Fibroblast of skin of left quadriceps (primary cell): ENCODE results near the gene SERPINB10.
"Not testable (repeated sequence)": the region's sequence is repeated elsewhere in the genome, so short reads cannot be mapped to it uniquely, and the experiment has no call there.

ENCODE experiments used
- DNase-seq, 2 experiments: peaks; one replicate each; pipeline ENCODE4 v3.0.0-alpha.2; 2013; ENCODE audit warnings: low read depth in 2 of 2

SERPINB10 gene

GRCh38 chr18:63892566-63892965, 15.2 kb upstream of the SERPINB10 start:
- DNase-seq: no peak

DNA sequence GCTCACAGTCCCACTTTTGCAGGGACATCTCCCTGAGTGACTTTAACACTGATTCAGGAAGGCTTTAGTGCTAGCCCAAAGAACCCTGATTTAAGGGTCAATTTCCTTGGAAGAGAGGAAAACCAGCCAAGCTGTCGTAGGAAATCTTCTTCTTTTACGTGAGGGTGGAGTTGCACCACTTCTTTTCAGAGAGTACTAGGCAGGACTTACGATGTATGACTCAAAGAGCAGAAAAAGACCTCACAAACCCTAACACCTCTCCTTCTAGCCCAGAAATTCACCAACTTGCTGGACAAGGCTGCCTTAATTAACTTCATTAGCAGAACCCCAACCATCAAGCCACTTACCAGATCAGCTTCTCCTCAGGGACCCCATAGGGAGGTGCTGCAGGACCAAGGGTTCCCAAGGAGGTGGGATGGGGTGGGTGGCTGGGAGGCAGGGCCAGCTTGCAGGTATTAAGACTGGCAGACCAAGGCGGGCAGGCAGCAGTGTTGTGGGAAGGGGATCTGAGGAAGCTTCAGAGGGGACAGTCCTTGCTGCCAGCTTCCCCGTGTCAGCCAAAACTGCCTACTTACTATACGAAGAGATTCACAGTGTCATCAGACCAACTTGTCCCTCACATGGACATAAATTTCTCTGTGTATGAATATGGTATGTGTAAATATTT, 13.5 kb upstream of the SERPINB10 start:
- DNase-seq: no peak

GRCh38 chr18:63895190-63895589, 12.6 kb upstream of the SERPINB10 start:
- no peak for DNase-seq

DNA sequence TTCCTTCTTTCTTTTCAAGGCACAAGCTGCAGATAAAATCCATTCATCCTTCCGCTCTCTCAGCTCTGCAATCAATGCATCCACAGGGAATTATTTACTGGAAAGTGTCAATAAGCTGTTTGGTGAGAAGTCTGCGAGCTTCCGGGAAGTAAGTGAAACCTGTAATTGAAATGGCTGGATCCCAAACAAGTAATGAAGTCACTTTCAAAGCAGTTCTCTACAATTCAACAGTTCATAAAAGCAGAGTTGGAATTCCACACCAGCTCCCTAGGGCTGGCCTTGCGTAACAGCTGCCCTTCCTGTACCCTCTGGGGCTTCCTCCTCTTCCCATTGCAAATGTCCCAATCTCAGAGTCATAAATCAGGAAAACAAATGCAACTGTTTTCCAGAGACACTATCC, 10.7 kb upstream of the SERPINB10 start:
- DNase-seq: peak; percentile 32 to 40

DNA sequence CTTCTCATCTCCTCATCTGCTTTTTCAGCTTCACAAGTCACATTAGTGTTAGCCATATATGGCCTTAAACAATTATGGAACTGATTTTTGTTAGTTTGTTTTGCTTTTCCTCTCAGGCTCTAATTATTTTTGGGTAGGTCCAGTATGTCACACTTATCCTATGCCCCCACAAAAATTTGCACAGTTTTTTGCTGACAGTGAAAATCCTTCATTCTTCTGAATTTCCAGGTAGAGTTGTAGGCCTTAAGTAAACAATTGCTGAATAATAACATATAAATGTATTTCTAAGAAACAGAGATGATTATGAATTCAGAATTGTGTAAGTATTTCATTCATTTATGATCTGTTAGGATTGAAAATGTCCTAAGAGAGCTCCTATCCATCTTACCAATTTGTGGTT, 8.6 kb upstream of the SERPINB10 start:
- DNase-seq: no peak

DNA sequence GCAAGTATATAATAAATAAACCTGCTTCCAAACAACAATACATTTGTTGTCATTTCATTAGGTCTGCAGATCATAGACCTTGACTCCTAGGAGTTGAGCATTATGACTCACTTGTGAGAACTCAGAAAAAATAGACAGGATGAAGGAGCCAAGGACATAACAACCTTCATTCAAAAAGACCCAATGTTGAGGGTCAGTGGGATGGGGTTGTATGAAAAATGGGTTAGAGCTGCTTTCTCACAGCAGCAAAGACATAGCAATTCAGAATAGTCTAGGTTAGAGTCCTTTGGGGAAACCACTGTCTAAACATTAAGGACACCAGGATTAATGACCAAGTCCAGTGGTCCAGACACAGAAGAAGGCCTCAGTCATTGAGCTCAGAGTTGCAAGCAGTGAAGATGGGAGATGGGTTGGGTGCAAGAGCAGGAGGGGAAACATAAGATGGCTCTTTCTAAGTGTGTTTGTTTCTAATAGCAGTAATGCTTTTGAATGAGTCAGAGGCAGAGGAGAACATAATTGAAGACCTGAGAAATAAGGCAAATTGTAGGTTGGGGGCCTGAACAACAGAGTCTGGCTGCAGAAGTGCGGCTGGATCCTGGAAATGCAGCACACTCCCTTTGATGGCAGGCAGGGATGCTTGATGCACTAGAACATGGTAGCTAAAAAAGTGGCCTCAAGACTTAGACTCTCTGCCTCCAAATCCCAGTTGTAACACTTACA, 3.7 kb upstream of the SERPINB10 start:
- no peak for DNase-seq

DNA sequence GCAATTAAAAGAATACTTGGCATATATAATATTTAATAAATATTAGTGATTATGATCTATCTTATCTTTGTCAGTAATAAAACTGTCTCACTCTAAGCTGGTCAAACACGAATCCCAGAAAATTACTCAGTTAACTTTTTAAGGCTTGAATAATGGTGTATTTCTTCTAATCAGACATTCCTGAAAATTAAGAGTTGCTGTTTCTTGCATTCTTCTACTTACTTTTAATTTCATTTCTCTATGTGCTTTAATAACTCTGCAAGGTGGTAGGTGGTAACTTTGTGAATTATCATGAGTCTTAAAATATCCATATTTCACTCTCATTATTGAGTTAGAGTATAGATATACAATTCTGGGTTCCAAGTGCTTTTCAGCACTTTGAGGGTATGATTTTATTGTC, 3.1 kb upstream of the SERPINB10 start:
- DNase-seq: no peak

- DNase-seq: no peak
These were observed 2.4 kb upstream of the SERPINB10 start for GRCh38 chr18:63905361-63905760.

- DNase-seq: no peak
These were observed 1.7 kb upstream of the SERPINB10 start for GRCh38 chr18:63906056-63906455.

- DNase-seq: no peak
These were observed 1.1 kb downstream of the SERPINB10 start for GRCh38 chr18:63908858-63909257.

DNA sequence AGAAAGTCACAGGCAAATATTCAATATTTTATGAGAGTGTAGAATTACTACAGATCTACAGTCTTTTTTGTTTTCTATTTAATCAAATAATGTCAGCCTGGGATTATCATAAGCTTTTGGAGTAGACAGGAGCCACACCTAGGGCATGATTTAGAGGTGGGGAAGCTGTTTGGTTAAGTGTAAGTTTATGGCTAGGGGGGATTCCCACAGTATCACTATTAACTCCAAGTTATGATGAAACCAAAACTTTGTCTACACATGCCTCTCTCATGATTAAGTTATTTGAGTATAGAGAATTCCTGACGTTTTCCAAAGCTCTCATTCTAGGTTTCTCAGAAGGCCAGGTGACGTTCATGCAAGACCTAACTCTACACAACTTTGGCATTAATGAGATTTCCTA, 2.1 kb downstream of the SERPINB10 start:
- DNase-seq: no peak

- DNase-seq: no peak
These were observed 10.1 kb downstream of the SERPINB10 start for GRCh38 chr18:63917817-63918216.

- no peak for DNase-seq
These were observed 14.3 kb downstream of the SERPINB10 start for GRCh38 chr18:63922049-63922448.

- peak; percentile 75 to 77 for DNase-seq
These were observed 16.8 kb downstream of the SERPINB10 start for GRCh38 chr18:63924551-63924950.

GRCh38 chr18:63928331-63928730, 20.6 kb downstream of the SERPINB10 start:
- no peak for DNase-seq

- not testable (repeated sequence) for DNase-seq
These were observed 21.6 kb downstream of the SERPINB10 start for GRCh38 chr18:63929369-63929768.

DNA sequence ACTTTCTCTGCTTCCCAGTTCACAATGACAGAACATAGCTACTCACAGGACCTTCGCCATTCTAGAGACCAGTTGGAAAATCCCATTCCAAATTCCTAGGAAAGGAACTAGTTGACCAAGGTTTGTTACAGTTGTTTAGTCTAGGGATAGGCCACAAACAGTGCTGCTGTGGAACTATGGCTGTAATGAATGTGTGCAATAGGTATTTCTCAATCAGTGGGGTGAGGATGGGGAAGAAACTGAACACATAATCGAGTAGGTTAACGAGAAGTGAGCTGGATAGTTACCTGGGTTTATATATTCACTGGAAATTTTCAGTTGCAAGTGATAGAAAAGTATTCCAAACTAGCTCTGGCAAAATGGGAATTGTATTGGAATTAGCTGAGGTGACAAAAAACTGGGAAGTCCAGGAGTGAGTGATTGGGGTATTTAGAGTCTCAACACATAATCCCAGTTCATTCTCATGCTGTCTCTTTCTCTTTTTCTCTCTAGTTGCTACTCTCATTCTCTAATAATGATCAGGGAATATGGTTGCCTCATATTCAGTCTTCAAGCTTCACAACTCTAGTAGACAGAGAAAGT, 23.1 kb downstream of the SERPINB10 start:
- no peak for DNase-seq

DNA sequence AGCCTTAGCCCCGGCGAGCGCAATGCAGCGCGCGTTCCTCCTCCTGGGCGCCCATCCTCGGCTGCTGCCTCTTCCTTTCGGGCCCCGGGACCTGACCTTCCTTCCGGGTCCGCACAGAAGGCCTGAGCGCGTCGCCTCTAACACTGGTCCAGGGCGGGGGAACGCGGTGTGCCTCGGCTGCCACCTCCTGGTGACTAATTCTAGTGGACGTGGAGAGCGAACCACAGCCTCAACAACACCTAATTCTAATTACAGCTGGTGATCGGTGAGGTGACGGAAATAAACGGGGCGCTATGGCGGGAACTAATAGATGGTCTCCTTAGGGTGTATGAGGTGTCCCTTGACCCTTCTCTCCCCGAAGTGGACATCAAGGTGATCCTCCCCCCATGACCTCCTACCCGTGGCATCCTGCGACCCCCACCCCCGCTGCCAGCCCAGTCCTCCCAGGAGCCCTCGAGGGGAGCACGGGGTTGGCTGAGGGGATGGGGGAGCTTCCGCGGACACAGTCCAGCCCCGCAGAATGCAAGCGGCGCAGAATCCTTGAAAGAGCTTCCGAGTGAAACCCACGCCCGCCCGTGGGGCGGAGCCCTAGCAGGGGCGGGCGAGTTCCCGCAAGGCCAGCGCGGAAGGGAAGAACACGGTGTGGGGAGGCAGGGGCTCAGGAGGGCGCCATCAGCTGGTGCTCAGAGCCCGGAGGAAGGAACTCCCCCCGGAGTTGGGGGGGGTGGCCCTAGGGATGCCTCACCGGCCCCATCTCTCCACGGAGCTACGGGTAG, 28.6 kb downstream of the SERPINB10 start:
- DNase-seq: peak; percentile 35 to 40

DNA sequence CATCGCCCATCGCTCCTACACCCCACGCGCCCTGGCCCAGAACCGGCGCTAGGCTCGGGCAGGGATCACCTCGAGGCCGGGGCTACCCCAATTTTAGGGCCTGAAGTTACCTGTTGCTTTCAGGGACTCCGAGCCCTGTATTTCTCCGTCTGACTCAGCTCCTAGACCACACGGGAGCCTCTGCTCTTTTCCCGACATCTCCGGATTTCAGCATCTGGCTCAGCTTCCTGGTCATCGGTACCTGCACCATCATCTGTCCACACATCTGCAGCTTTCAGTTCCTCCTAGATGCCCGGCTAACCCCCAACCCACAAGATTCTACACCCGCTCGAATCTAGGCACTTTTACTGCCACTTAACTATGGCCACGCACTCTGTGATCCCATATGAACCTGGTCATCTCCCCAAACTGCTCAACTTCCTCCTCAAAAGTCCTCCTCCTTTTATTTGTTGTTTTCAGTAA, 29.2 kb downstream of the SERPINB10 start:
- no peak for DNase-seq

DNA sequence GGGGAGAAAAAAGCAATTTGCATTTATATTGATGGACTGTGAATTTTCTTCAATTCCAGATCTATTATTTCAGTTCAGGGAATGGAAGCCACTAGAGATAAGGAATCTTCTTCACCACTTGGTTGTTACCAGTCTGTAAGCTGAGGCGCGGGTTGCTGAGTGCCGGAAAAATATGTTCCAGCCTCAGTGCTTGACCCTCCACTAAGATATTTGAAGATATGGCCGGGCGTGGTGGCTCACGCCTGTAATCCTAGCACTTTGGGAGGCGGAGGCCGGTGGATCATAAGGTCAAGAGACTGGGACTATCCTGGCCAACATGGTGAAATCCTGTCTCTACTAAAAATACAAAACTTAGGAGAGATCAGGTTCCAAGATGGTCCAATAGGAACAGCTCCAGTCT, 32.2 kb downstream of the SERPINB10 start:
- DNase-seq: no peak

- DNase-seq: not testable (repeated sequence)
These were observed 32.8 kb downstream of the SERPINB10 start for GRCh38 chr18:63940543-63941050.
